ACC112 (cell line): ENCODE measurements around the gene SH3BP5L.

Experiments used
- H2AFZ ChIP-seq: fragments of 200-600 bp; sonication (generic); one replicate; pipeline ENCODE4 v1.6.0; 2017; ENCODE audit warnings: antibody characterized with exemption, low read length; ENCODE audit not compliant: unreplicated experiment
- H3K27ac ChIP-seq: fragments of 200-600 bp; sonication (generic); 2 replicates; pipeline ENCODE4 v1.5.1; 2014; ENCODE audit warnings: low read depth, mild to moderate bottlenecking, antibody characterized with exemption, low read length, moderate library complexity
- H3K27me3 ChIP-seq: fragments of 200-600 bp; sonication (generic); 2 replicates; pipeline ENCODE4 v1.6.1; 2014; ENCODE audit warnings: mild to moderate bottlenecking, antibody characterized with exemption, low read length, moderate library complexity, mixed read lengths; ENCODE audit not compliant: insufficient read depth
- H3K36me3 ChIP-seq: fragments of 200-600 bp; sonication (generic); 2 replicates; pipeline ENCODE4 v1.6.1; 2016; ENCODE audit warnings: mild to moderate bottlenecking, antibody characterized with exemption, low read length, moderate library complexity, mixed read lengths; ENCODE audit not compliant: insufficient read depth
- H3K4me1 ChIP-seq: fragments of 200-600 bp; sonication (generic); one replicate; pipeline ENCODE4 v1.6.1; 2016; ENCODE audit warnings: low read length, mixed read lengths; ENCODE audit not compliant: insufficient read depth, unreplicated experiment, control insufficient read depth
- H3K4me3 ChIP-seq: fragments of 200-600 bp; sonication (generic); 2 replicates; pipeline ENCODE4 v1.5.1; 2014; ENCODE audit warnings: mild to moderate bottlenecking, low read depth, low read length
- H3K79me2 ChIP-seq: fragments of 200-600 bp; sonication (generic); one replicate; pipeline ENCODE4 v1.6.0; 2016; ENCODE audit warnings: low read length; ENCODE audit not compliant: control insufficient read depth, unreplicated experiment, insufficient read depth

SH3BP5L gene

GRCh38 chr1:248825573-248825908 lies 174 bp downstream of the SH3BP5L start:
- Histone ChIP-seq H3K4me3 (peak overlapping the region; percentile 99), H2AFZ (peak overlapping the region; percentile 59), H3K27ac (peak overlapping the region; percentile 94), H3K27me3 (no peaks in the 10 kb centered on the region), H3K4me1 (peaks cover 55% of the 10 kb centered on the region), H3K36me3 (peaks cover 7% of the 10 kb centered on the region; the same call in 1 of the 2 replicates), H3K79me2 (peaks cover 44% of the 10 kb centered on the region)

GRCh38 chr1:248825136-248825535 lies 579 bp downstream of the SH3BP5L start:
- Histone ChIP-seq H3K36me3 (peaks cover 10% of the 10 kb centered on the region; the same call in 1 of the 2 replicates), H3K27me3 (no peaks in the 10 kb centered on the region), H3K27ac (peak overlapping the region; percentile 94), H3K79me2 (peaks cover 48% of the 10 kb centered on the region), H2AFZ (peak overlapping the region; percentile 59), H3K4me1 (peaks cover 59% of the 10 kb centered on the region), H3K4me3 (peak overlapping the region; percentile 99)

DNA sequence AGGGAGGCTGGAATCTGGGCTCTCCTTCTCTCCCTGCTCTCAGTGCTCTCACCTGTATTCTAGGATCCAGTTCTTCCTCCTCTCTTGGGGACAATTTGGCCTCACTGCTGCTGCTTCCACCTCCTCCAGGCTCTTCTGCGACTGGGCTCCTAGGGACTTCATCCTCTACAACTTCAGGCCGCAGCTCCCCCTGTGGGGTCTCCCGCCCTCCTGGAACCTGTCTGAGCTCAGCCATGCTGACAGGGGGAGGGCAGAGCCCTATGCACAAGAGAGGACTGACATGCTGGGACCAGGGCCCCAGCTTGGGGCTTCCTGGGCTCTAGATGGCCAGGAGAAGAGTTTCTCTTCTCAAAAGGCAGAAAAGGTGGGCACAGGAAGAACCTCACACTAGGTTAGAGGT lies 1.0 kb downstream of the SH3BP5L start:
- no peak overlapping the region for H2AFZ ChIP-seq
- peak overlapping the region; percentile 99 for H3K4me3 ChIP-seq
- peaks cover 60% of the 10 kb centered on the region for H3K4me1 ChIP-seq
- peaks cover 10% of the 10 kb centered on the region; the same call in 1 of the 2 replicates for H3K36me3 ChIP-seq
- H3K79me2 ChIP-seq, result peaks cover 51% of the 10 kb centered on the region
- no peaks in the 10 kb centered on the region for H3K27me3 ChIP-seq
- peak overlapping the region; percentile 94 for H3K27ac ChIP-seq

DNA sequence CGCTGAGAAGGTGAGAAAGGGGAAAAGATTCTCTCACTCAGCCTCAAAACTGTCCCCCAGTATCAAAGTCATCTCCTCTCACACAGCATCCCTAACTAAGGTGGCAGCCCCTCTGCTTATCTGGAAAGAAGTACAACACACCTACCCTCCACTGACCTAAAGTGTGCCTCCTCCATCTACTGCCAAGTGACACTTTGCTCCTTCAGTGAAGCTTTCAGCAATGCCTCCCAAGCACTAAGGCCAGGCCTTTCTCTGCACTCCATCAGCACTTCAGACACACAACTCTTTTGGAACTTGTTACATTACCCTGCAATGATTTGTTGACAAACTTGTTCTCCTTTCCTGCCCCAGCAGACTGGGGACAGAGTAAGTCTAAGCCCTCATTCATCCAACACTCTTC lies 1.4 kb downstream of the SH3BP5L start:
- H3K36me3 ChIP-seq, result peaks cover 10% of the 10 kb centered on the region; the same call in 1 of the 2 replicates
- H3K27ac ChIP-seq, result peak overlapping the region; percentile 94
- H3K4me3 ChIP-seq, result peak overlapping the region; percentile 99
- H3K79me2 ChIP-seq, result peaks cover 53% of the 10 kb centered on the region
- no peak overlapping the region for H2AFZ ChIP-seq
- peaks cover 60% of the 10 kb centered on the region for H3K4me1 ChIP-seq
- no peaks in the 10 kb centered on the region for H3K27me3 ChIP-seq

GRCh38 chr1:248823517-248824001 lies 2.2 kb downstream of the SH3BP5L start:
- peaks cover 60% of the 10 kb centered on the region for H3K79me2 ChIP-seq
- H3K4me1 ChIP-seq, result peaks cover 57% of the 10 kb centered on the region
- H3K27ac ChIP-seq, result peak overlapping the region; percentile 94
- peak overlapping the region; percentile 99 for H3K4me3 ChIP-seq
- no peak overlapping the region for H2AFZ ChIP-seq
- H3K36me3 ChIP-seq, result peaks cover 10% of the 10 kb centered on the region; the same call in 1 of the 2 replicates
- H3K27me3 ChIP-seq, result no peaks in the 10 kb centered on the region

DNA sequence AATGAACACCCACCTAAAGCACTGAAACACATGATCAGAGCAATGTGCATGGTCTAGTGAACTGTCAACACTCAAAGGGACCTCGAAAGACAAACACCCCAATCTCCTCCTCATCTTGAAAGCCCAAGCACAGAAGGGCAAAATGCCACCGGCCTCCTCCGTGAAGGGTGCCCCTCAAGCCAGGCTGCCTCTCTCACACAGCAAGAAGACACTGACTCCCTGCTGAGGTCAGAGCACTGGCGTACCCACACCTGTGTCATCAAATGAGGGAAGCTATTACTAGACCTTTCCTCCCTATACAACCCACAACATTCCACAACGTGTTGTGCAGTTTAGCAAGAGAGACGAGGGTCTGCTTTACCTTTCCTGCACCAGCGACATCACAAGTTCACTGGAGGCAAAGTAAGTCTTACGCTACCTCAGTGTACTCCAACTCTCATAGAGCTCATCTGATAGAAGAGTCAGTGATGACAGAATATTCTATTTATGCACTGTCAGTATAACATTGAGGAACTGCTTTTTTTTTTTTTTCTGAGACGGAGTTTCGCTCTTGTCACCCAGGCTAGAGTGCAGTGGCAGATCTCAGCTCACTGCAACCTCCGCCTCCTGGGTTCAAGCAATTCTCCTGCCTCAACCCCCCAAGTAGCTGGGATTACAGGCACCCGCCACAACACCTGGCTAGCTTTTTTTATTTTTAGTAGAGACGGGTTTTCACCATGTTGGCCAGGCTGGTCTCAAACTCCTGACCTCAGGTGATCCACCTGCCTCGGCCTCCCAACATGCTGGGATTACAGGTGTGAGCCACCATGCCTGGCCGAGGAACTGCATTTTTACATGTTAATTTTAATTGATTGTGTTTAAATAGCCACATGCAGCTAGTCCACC lies 3.3 kb downstream of the SH3BP5L start:
- peaks cover 64% of the 10 kb centered on the region for H3K79me2 ChIP-seq
- H3K27me3 ChIP-seq, result no peaks in the 10 kb centered on the region
- H2AFZ ChIP-seq, result no peak overlapping the region
- H3K27ac ChIP-seq, result peak overlapping the region; percentile 94
- H3K4me3 ChIP-seq, result peak overlapping the region; percentile 99
- peaks cover 10% of the 10 kb centered on the region; the same call in 1 of the 2 replicates for H3K36me3 ChIP-seq
- peaks cover 52% of the 10 kb centered on the region for H3K4me1 ChIP-seq

- Histone ChIP-seq H3K79me2 (peaks cover 64% of the 10 kb centered on the region), H3K36me3 (peaks cover 10% of the 10 kb centered on the region; the same call in 1 of the 2 replicates), H3K27me3 (no peaks in the 10 kb centered on the region), H2AFZ (no peak overlapping the region), H3K4me1 (peaks cover 49% of the 10 kb centered on the region), H3K27ac (peak overlapping the region; percentile 72), H3K4me3 (peak overlapping the region; percentile 21; the same call in 1 of the 2 replicates)
These were observed 4.1 kb downstream of the SH3BP5L start for GRCh38 chr1:248821641-248822040.

- peaks cover 64% of the 10 kb centered on the region for H3K79me2 ChIP-seq
- no peak overlapping the region for H2AFZ ChIP-seq
- peaks cover 49% of the 10 kb centered on the region for H3K4me1 ChIP-seq
- H3K36me3 ChIP-seq, result peaks cover 10% of the 10 kb centered on the region; the same call in 1 of the 2 replicates
- no peaks in the 10 kb centered on the region for H3K27me3 ChIP-seq
- H3K4me3 ChIP-seq, result peak overlapping the region; percentile 21; the same call in 1 of the 2 replicates
- peak overlapping the region; percentile 72 for H3K27ac ChIP-seq
These were observed 4.6 kb downstream of the SH3BP5L start for GRCh38 chr1:248821101-248821500.

DNA sequence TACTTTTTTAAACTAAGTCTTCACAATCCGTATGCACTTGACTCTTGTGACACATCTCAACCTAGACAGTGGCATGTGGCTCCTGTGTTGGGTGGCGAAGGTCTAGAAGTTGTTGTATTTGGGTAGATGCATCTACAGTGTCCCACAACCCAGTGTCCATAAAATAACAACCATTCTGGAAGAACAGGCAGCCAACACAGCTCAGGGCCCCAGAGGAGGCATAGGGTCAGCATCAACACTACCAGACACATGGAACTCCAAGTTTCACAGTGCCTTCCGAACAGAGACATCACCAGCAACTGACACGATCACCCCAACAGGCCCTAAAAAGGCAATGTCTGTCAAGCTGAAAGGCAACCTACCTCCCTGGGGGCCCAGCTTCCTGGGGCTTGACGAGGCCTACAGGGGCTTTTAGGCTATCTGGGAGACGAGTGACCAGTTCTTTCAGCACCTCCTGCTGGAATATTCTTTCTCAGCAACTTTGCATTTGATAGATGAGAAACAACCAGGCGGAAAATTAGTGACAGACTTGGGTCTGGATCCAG lies 5.6 kb downstream of the SH3BP5L start:
- Histone ChIP-seq H3K36me3 (peaks cover 10% of the 10 kb centered on the region; the same call in 1 of the 2 replicates), H3K27me3 (no peaks in the 10 kb centered on the region), H3K27ac (peak overlapping the region; percentile 72), H3K4me1 (peaks cover 49% of the 10 kb centered on the region), H2AFZ (no peak overlapping the region), H3K4me3 (no peak overlapping the region), H3K79me2 (peaks cover 59% of the 10 kb centered on the region)

DNA sequence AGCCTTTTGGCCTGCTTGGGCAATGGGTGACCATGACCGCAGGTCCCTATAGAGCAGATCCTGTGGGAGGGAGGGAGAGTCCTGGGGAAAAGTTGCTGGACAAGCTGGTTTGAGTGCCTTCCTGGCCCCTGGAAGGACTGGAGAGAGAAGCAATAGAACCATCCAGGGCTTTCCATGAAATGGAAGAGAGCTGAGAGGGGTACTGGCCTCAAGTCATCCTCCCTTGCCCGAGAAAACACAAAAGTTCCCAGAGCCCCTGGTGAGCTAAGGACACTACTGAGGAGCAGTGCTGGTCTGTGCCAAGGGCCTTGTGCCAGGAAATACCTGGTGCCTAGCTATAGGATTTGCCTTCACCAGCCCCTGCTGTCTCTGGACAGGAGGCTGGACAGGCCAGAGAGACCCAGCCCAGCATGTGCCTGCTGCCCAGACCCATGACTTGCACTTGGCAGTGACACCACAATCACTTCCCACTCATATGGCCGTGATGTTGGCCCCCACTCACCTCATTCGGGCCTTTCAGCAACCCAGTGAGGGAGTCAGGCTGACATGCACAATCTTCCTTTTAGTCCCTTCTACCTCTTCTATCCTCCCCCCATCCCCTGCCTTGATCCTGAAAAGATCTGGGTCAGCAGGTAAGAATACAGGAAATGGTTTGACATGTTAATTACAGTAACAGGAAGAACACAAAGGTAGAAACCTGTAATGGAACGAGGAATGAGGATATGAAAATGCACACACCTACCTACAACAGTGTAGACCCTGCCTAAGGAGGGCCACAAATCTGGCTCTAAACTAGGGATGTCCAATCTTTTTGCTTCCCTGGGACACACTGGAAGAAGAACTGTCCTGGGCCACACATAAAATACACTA lies 7.0 kb downstream of the SH3BP5L start:
- Histone ChIP-seq H3K4me3 (no peak overlapping the region), H3K4me1 (peaks cover 35% of the 10 kb centered on the region), H3K36me3 (peaks cover 21% of the 10 kb centered on the region; the same call in 1 of the 2 replicates), H3K27me3 (no peaks in the 10 kb centered on the region), H3K27ac (no peak overlapping the region), H2AFZ (no peak overlapping the region), H3K79me2 (peaks cover 45% of the 10 kb centered on the region)
